ENCODE data around the gene SIRT2. TPM values are rescaled to one million over a fixed set of nuclear protein-coding genes. Genes with fewer than 3 reads are reported as not detected.
"Not testable (repeated sequence)": the region's sequence is repeated elsewhere in the genome, so short reads cannot be mapped to it uniquely, and the experiment has no call there.

SIRT2 gene
- total and polyA plus RNA-seq, 4 experiments from 2014 or later: 39.0 to 51.7 (median 48.5) TPM

- Mint-ChIP-seq H3K4me1 (peaks cover 6 to 23% (median 12%) of the 10 kb centered on the region in 4 donors), H3K27ac (peak overlapping the region in 2 of 7 donors; percentile 36 to 42)
- CTCF ChIA-PET (ENCODE audit: partially characterized antibody); H3K27ac ChIP-seq (ENCODE audit: low read depth, low read length); H3K36me3 Mint-ChIP-seq; H3K9me3 ChIP-seq (ENCODE audit: control insufficient read depth in 1 of 2, low read length in 2 of 2); H3K27me3 Mint-ChIP-seq; POLR2A ChIA-PET (ENCODE audit: partially characterized antibody); intact Hi-C loops (cut with micrococcal nuclease); H3K4me3 Mint-ChIP-seq; DNase-seq; H3K36me3 ChIP-seq (ENCODE audit: insufficient read depth, low read length); H3K9me3 Mint-ChIP-seq; H3K4me3 ChIP-seq (ENCODE audit: low read length in 2 of 2); H3K4me1 ChIP-seq (ENCODE audit: insufficient read depth, low read length); H3K27me3 ChIP-seq (ENCODE audit: insufficient read depth, low read length): not testable (repeated sequence)
These were observed 42.0 kb upstream of the SIRT2 start for GRCh38 chr19:38941466-38941865.

GRCh38 chr19:38939957-38940356, 40.5 kb upstream of the SIRT2 start:
- peaks cover 0 to 10% of the 10 kb centered on the region in 2 donors for H3K36me3 Mint-ChIP-seq
- no peak for DNase-seq
- ChIA-PET CTCF (ENCODE audit: partially characterized antibody) (interaction anchor here (1.7 kb wide), 1 partner anchor 10 kb away, joined by 13 read pairs; the partner anchor contains the start of genes MRPS12 and SARS2), POLR2A (ENCODE audit: partially characterized antibody) (no interaction called here)
- H3K4me1 Mint-ChIP-seq: peaks cover 6 to 23% (median 12%) of the 10 kb centered on the region in 4 donors
- H3K27me3 ChIP-seq (ENCODE audit: insufficient read depth, low read length): no peaks in the 10 kb centered on the region
- H3K9me3 ChIP-seq (ENCODE audit: control insufficient read depth in 1 of 2, low read length in 2 of 2): no peaks in the 10 kb centered on the region
- intact Hi-C loops (cut with micrococcal nuclease): no loop called here
- H3K27me3 Mint-ChIP-seq: no peaks in the 10 kb centered on the region
- H3K36me3 ChIP-seq (ENCODE audit: insufficient read depth, low read length): no peaks in the 10 kb centered on the region
- H3K27ac Mint-ChIP-seq: peak overlapping the region in 1 of 7 donors; percentile 53
- no peak overlapping the region for H3K27ac ChIP-seq (ENCODE audit: low read depth, low read length)
- no peak overlapping the region for H3K4me3 ChIP-seq (ENCODE audit: low read length in 2 of 2)
- H3K4me3 Mint-ChIP-seq: no peak overlapping the region
- peaks cover 6% of the 10 kb centered on the region for H3K4me1 ChIP-seq (ENCODE audit: insufficient read depth, low read length)
- peaks cover 0 to 8% (median 0%) of the 10 kb centered on the region in 8 donors for H3K9me3 Mint-ChIP-seq

- Histone ChIP-seq H3K27ac (ENCODE audit: low read depth, low read length) (no peak overlapping the region), H3K27me3 (ENCODE audit: insufficient read depth, low read length) (no peaks in the 10 kb centered on the region), H3K36me3 (ENCODE audit: insufficient read depth, low read length) (peaks cover 15% of the 10 kb centered on the region), H3K4me3 (ENCODE audit: low read length in 2 of 2) (no peak overlapping the region), H3K9me3 (ENCODE audit: control insufficient read depth in 1 of 2, low read length in 2 of 2) (no peaks in the 10 kb centered on the region), H3K4me1 (ENCODE audit: insufficient read depth, low read length) (peaks cover 33% of the 10 kb centered on the region)
- Mint-ChIP-seq H3K27me3 (no peaks in the 10 kb centered on the region), H3K27ac (peak overlapping the region in 1 of 7 donors; percentile 29), H3K9me3 (peaks cover 0 to 11% (median 4%) of the 10 kb centered on the region in 8 donors), H3K4me1 (peaks cover 11 to 47% (median 27%) of the 10 kb centered on the region in 4 donors), H3K4me3 (no peak overlapping the region), H3K36me3 (peaks cover 22 to 29% of the 10 kb centered on the region in 2 donors)
- ChIA-PET POLR2A (ENCODE audit: partially characterized antibody) (interaction anchor here (0.9 kb wide), 1 partner anchor 164 kb away, joined by 4 read pairs; no protein-coding TSS in a partner anchor), CTCF (ENCODE audit: partially characterized antibody) (interaction anchor here (0.6 to 1.7 kb wide), 8 partner anchors 13 to 689 kb away, joined by 3 to 5 read pairs (median 3); partner anchors contain the start of gene MAP4K1)
- intact Hi-C loops (cut with micrococcal nuclease): loop anchor here (5.0 kb wide), 1 partner anchor 1026 kb away; the partner anchor contains the start of genes SIPA1L3 and WDR87
- DNase-seq: no peak
These were observed 34.1 kb upstream of the SIRT2 start for GRCh38 chr19:38933544-38933943.

GRCh38 chr19:38932425-38933179, 33.2 kb upstream of the SIRT2 start:
- H3K27me3 Mint-ChIP-seq: no peaks in the 10 kb centered on the region
- peak in 3 of 5 donors; percentile 23 to 43 (median 34) for DNase-seq
- intact Hi-C loops (cut with micrococcal nuclease): loop anchor here (5.0 kb wide), 1 partner anchor 1025 kb away; the partner anchor contains the start of genes SIPA1L3 and WDR87
- ChIA-PET POLR2A (ENCODE audit: partially characterized antibody) (interaction anchor here (2.5 kb wide), 1 partner anchor 388 kb away, joined by 7 read pairs; no protein-coding TSS in a partner anchor), CTCF (ENCODE audit: partially characterized antibody) (interaction anchor here (0.6 to 4.2 kb wide), 8 partner anchors 11 to 688 kb away, joined by 3 to 47 read pairs (median 3); partner anchors contain the start of genes FAM98C and MAP4K1)
- peaks cover 24 to 29% of the 10 kb centered on the region in 2 donors for H3K36me3 Mint-ChIP-seq
- H3K4me1 Mint-ChIP-seq: peaks cover 13 to 57% (median 32%) of the 10 kb centered on the region in 4 donors
- Histone ChIP-seq H3K4me1 (ENCODE audit: insufficient read depth, low read length) (peaks cover 40% of the 10 kb centered on the region), H3K9me3 (ENCODE audit: control insufficient read depth in 1 of 2, low read length in 2 of 2) (no peaks in the 10 kb centered on the region), H3K36me3 (ENCODE audit: insufficient read depth, low read length) (peaks cover 15% of the 10 kb centered on the region), H3K27me3 (ENCODE audit: insufficient read depth, low read length) (no peaks in the 10 kb centered on the region), H3K27ac (ENCODE audit: low read depth, low read length) (no peak overlapping the region), H3K4me3 (ENCODE audit: low read length in 2 of 2) (no peak overlapping the region)
- H3K27ac Mint-ChIP-seq: peak overlapping the region in 3 of 7 donors; percentile 56 to 75 (median 65)
- peak overlapping the region in 6 of 8 donors; percentile 30 to 62 (median 58) for H3K4me3 Mint-ChIP-seq
- peaks cover 0 to 11% (median 4%) of the 10 kb centered on the region in 8 donors for H3K9me3 Mint-ChIP-seq

- ChIA-PET POLR2A (ENCODE audit: partially characterized antibody) (interaction anchor here (1.3 to 3.0 kb wide), 12 partner anchors 31 to 557 kb away, joined by 6 to 28 read pairs (median 12); partner anchors contain the start of genes EIF3K, FAM98C, NFKBIB and PSMD8), CTCF (ENCODE audit: partially characterized antibody) (interaction anchor here (0.9 to 4.3 kb wide), 9 partner anchors 9 to 531 kb away, joined by 3 to 47 read pairs (median 12); partner anchors contain the start of gene FAM98C)
- H3K27me3 Mint-ChIP-seq: no peaks in the 10 kb centered on the region
- peak overlapping the region; percentile 98 to 100 (median 100) for H3K27ac Mint-ChIP-seq
- Histone ChIP-seq H3K4me1 (ENCODE audit: insufficient read depth, low read length) (peaks cover 40% of the 10 kb centered on the region), H3K27ac (ENCODE audit: low read depth, low read length) (peak overlapping the region; percentile 93), H3K4me3 (ENCODE audit: low read length in 2 of 2) (peak overlapping the region; percentile 85 to 87), H3K9me3 (ENCODE audit: control insufficient read depth in 1 of 2, low read length in 2 of 2) (no peaks in the 10 kb centered on the region), H3K27me3 (ENCODE audit: insufficient read depth, low read length) (no peaks in the 10 kb centered on the region), H3K36me3 (ENCODE audit: insufficient read depth, low read length) (peaks cover 15% of the 10 kb centered on the region)
- DNase-seq: no peak
- peaks cover 24 to 29% of the 10 kb centered on the region in 2 donors for H3K36me3 Mint-ChIP-seq
- intact Hi-C loops (cut with micrococcal nuclease): loop anchor here (1.0 to 5.0 kb wide), 2 partner anchors 18 to 1024 kb away; partner anchors contain the start of genes SIPA1L3 and WDR87
- H3K9me3 Mint-ChIP-seq: peaks cover 0 to 11% (median 4%) of the 10 kb centered on the region in 8 donors
- H3K4me1 Mint-ChIP-seq: peaks cover 13 to 57% (median 32%) of the 10 kb centered on the region in 4 donors
- H3K4me3 Mint-ChIP-seq: peak overlapping the region; percentile 94 to 99 (median 98)
These were observed 32.0 kb upstream of the SIRT2 start for GRCh38 chr19:38931521-38931793.

- Histone ChIP-seq H3K4me3 (ENCODE audit: low read length in 2 of 2) (peak within 1 kb of the TSS; percentile 85 to 87), H3K36me3 (ENCODE audit: insufficient read depth, low read length) (peaks cover 15% of the 10 kb centered on the region), H3K4me1 (ENCODE audit: insufficient read depth, low read length) (peaks cover 40% of the 10 kb centered on the region), H3K27ac (ENCODE audit: low read depth, low read length) (peak within 1 kb of the TSS; percentile 93), H3K9me3 (ENCODE audit: control insufficient read depth in 1 of 2, low read length in 2 of 2) (no peaks in the 10 kb centered on the region), H3K27me3 (ENCODE audit: insufficient read depth, low read length) (no peaks in the 10 kb centered on the region)
- peak in 4 of 5 donors; percentile 98 to 99 (median 99) for DNase-seq
- H3K36me3 Mint-ChIP-seq: peaks cover 24 to 28% of the 10 kb centered on the region in 2 donors
- H3K27me3 Mint-ChIP-seq: no peaks in the 10 kb centered on the region
- peak within 1 kb of the TSS; percentile 94 to 99 (median 98) for H3K4me3 Mint-ChIP-seq
- peak within 1 kb of the TSS; percentile 98 to 100 (median 100) for H3K27ac Mint-ChIP-seq
- intact Hi-C loops (cut with micrococcal nuclease): loop anchor here (1.0 to 5.0 kb wide), 11 partner anchors 18 to 1024 kb away; partner anchors contain the start of genes FAM98C, NFKBIB, SIPA1L3 and SIRT2
- peaks cover 0 to 11% (median 4%) of the 10 kb centered on the region in 8 donors for H3K9me3 Mint-ChIP-seq
- peaks cover 13 to 57% (median 32%) of the 10 kb centered on the region in 4 donors for H3K4me1 Mint-ChIP-seq
- CTCF ChIA-PET (ENCODE audit: partially characterized antibody): interaction anchor here (0.7 to 4.3 kb wide), 42 partner anchors 9 to 557 kb away, joined by 3 to 47 read pairs (median 6); partner anchors contain the start of genes ACTN4, ECH1, EIF3K and FAM98C
- POLR2A ChIA-PET (ENCODE audit: partially characterized antibody): interaction anchor here (0.7 to 3.0 kb wide), 22 partner anchors 31 to 557 kb away, joined by 3 to 28 read pairs (median 8); partner anchors contain the start of genes CAPN12, ECH1, EIF3K and FAM98C
These were observed 31.5 kb upstream of the SIRT2 start, which contains the start of gene MRPS12 for GRCh38 chr19:38930776-38931520. Gene MRPS12 (plus strand): TSS chr19:38930944. CDS start chr19:38931295, 351 bp downstream.

All from CD4-positive, alpha-beta memory T cell (primary cell).